HG03045 (cell line): ENCODE data around the gene NPEPL1.
"Not testable (repeated sequence)": the region's sequence is repeated elsewhere in the genome, so short reads cannot be mapped to it uniquely, and the experiment has no call there.

ENCODE experiments used
- ATAC-seq: cut with Tn5 transposase; IDR thresholded peaks from one replicate; pipeline ENCODE4 v1.9.1; 2021; ENCODE audit warnings: mild to moderate bottlenecking, moderate library complexity; ENCODE audit not compliant: unreplicated experiment

Gene NPEPL1

DNA sequence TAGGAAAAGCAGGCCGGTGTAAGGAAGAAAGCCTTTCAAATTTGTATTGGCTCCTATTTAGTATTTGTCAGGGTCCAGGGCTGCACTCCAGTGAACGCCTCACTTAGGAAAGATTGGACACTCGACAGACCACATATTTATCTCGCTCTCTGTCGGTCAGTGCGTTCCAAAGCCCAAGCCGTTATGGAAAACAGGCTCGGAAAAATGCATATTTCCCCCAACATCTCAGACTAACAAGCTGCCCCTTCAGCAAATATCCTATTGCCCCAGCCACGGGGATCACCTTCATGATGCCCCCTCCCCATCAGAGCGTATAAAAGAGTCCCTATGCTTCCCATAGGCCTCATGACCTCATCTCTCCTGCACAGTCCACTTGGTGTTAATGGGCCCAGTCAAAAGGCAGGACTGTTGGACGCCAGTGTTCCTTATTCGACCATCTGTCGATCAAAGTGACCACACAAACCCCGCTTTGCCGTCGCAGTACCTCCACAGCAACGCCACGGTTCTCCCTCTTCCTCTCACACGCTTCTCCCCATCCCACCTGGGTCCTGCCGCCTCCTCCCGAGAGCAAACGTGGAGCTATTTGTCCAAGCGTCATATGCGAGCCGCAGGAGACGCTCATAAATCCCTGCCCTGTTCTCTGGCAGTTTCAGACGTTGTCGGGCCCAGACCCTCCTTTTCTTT, 63.3 kb downstream of the NPEPL1 start:
- ATAC-seq, result no peak

DNA sequence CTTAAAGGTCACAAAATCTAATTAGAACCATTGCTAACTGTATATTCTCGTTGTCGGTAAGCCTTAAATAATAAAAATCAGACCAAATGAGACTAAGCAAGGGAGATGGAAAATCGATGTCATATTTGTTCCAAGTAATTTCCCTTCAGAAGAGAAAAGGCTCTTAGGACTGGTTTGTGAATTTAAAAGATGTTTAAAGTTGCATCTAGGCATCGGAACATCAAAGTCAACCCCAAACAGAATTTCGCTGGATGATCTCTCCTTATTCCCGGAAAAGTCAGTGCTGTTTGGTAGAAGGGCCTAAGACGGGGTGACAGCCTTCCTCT, 63.8 kb downstream of the NPEPL1 start:
- ATAC-seq, result no peak

DNA sequence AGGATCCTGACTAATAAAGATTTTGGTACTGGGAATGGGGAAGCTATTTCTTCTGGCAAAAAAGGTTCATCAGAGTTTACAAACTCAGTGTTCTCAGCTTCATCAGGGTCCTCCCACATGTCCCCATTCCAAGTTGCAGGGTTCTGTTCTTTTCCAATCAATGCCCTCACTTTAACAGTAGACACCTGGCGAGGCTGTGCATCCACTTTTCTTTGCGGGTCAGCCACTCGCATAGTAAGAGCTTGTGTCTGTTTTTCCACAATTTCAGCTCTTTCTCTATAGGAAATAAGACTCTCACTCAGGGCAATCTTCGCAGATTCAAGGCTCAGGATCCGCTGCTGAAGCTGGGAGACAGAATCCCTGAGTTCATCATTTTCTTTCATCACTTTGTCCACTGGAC, 65.0 kb downstream of the NPEPL1 start:
- ATAC-seq, result not testable (repeated sequence)

DNA sequence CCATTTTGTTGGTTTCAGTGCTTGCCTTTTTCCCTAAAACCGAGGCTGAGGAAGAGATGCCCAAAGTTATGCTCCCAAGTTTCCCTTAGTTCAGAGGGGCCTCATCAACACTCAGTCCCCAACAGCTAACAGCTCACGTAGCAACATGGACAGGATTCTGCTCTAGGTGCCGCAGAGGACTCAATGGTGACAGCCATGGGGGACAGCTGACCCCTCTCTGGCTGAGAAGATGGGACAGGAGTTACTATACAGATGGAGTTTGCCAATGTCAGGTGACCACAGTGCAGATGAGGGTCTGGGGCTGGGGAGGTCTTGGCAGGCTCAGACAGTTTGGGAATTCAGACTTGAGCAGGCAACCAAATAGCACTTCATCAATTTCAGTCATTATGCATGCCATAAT, 67.3 kb downstream of the NPEPL1 start:
- ATAC-seq, result no peak

DNA sequence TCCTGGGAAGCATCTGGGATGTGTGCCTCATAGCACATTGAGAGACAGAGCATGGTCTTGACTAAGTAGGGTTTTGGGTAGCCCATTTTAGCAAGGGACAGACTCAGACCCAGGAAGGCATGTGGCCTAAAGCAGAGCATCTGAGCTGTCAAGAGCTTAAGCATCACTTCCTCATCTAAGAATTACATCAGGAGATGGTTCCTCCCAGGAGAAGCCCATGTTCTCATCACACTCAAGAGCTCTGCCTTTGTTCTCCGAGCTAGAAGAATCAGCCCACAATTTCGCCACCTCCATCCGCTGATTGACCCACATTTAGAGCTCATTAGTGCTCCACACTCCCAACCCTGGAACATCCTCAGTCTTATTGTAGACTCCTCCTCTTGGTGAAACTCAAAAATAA, 68.3 kb downstream of the NPEPL1 start:
- ATAC-seq, result no peak

DNA sequence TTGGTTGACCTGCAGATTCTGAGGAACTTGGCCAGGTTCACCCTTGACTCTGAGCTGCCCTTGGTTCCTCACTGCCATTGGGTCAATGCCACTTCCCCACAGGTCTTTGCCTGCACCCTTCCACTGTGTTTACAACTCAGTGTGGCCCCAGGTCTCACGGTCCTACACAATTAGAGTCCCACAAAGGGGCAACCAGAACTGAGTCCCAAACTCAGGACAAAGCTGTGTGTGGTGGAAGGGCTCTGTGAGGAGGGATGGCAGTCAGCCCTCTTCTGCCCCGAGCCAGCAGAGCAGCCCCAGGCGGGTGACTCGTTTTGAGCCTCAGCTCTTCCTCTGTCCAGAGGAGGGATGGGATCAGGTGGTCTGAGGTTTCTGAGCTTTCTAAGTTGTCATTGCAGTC, 69.5 kb downstream of the NPEPL1 start:
- ATAC-seq, result no peak

DNA sequence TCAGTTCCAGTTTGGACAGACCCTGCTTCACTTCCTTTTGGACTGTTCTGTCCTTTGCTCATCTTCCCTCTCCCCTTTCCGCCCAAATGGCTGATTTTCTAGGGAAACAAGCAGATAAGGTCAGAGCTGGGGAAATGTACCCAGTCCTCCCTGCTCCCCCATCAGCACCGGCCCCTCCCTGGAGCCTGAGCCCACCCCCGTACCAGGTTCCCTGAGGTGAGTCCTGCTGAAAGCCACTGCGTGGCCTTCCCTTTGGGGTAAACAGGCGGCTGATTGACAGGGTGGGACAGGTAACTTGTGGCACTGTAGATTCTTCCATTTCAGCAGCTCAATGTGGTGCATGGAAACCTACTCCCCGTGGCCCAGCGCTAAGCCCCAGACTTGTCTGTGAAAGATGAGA, 70.5 kb downstream of the NPEPL1 start:
- no peak for ATAC-seq
